ENCODE results near the gene TDP1.

- TF ChIP-seq CTCF (conservative IDR thresholded peaks at IDR 0.05; ENCODE audit: low read length) (no peak), EZH2phosphoT487 (IDR thresholded peaks at IDR 0.05; ENCODE audit: borderline replicate concordance, low read depth, low read length) (no peak)
Measured at GRCh38 chr14:89927186-89927865, 28.4 kb upstream of the TDP1 start.
